SHP77 treated with DMSO at 0.1 percent for 48 hours (cell line): Measurements from ENCODE around the gene SVOP.

Experiments
- DNase-seq: peaks from one replicate; lab custom pipeline; 2025; lab: John Stamatoyannopoulos, UW

SVOP gene

GRCh38 chr12:108977360-108977759 is 43.5 kb downstream of the SVOP start:
- no peak for DNase-seq

GRCh38 chr12:108975024-108975593 is 45.8 kb downstream of the SVOP start:
- DNase-seq, result no peak

- DNase-seq, result no peak
These were observed 47.2 kb downstream of the SVOP start for GRCh38 chr12:108973629-108974152.

- no peak for DNase-seq
These were observed 48.5 kb downstream of the SVOP start for GRCh38 chr12:108972358-108972757.

GRCh38 chr12:108969622-108970021 is 51.2 kb downstream of the SVOP start:
- DNase-seq, result no peak

- DNase-seq, result peak; percentile 1
These were observed 52.9 kb downstream of the SVOP start for GRCh38 chr12:108967869-108968540.

- DNase-seq, result no peak
These were observed 54.3 kb downstream of the SVOP start for GRCh38 chr12:108966378-108967151.

- no peak for DNase-seq
These were observed 55.0 kb downstream of the SVOP start for GRCh38 chr12:108965886-108966285.

- no peak for DNase-seq
These were observed 56.2 kb downstream of the SVOP start for GRCh38 chr12:108964371-108965352.

GRCh38 chr12:108962256-108962655 is 58.6 kb downstream of the SVOP start:
- DNase-seq, result no peak

GRCh38 chr12:108959748-108960655 is 60.9 kb downstream of the SVOP start:
- no peak for DNase-seq

GRCh38 chr12:108955225-108955835 is 65.5 kb downstream of the SVOP start:
- peak; percentile 86 for DNase-seq

- peak; percentile 39 for DNase-seq
These were observed 69.7 kb downstream of the SVOP start for GRCh38 chr12:108950991-108951739.

- DNase-seq, result no peak
These were observed 70.9 kb downstream of the SVOP start for GRCh38 chr12:108949976-108950375.

- no peak for DNase-seq
These were observed 72.5 kb downstream of the SVOP start for GRCh38 chr12:108948367-108948766.

- DNase-seq, result no peak
These were observed 73.8 kb downstream of the SVOP start for GRCh38 chr12:108947097-108947496.

- DNase-seq, result no peak
These were observed 80.7 kb downstream of the SVOP start for GRCh38 chr12:108940138-108940537.

- no peak for DNase-seq
These were observed 81.3 kb downstream of the SVOP start for GRCh38 chr12:108939594-108939993.

GRCh38 chr12:108938247-108938924 is 82.5 kb downstream of the SVOP start:
- no peak for DNase-seq
